AG10803 (cell line): Measurements from ENCODE around the gene XBP1.

Source experiments
- DNase-seq: peaks from one replicate; pipeline ENCODE4 v3.0.0; 2010; ENCODE audit warnings: low read depth
- H3K4me3 ChIP-seq: 2 replicates; pipeline ENCODE4 v1.5.1; 2011; ENCODE audit warnings: mild to moderate bottlenecking, low read length, control low read depth
- CTCF ChIP-seq: conservative IDR thresholded peaks from 2 replicates; pipeline ENCODE4 v1.5.1; 2011; ENCODE audit warnings: mild to moderate bottlenecking, low read length, control low read depth, inconsistent platforms

Gene XBP1

GRCh38 chr22:28822930-28823551 lies 22.7 kb upstream of the XBP1 start:
- H3K4me3 ChIP-seq = no peak overlapping the region
- no peak for DNase-seq
- TF ChIP-seq CTCF = no peak

GRCh38 chr22:28821452-28821851 lies 21.1 kb upstream of the XBP1 start:
- no peak overlapping the region for H3K4me3 ChIP-seq
- no peak for DNase-seq
- TF ChIP-seq CTCF = no peak

GRCh38 chr22:28820885-28821284 lies 20.5 kb upstream of the XBP1 start:
- H3K4me3 ChIP-seq = no peak overlapping the region
- no peak for TF ChIP-seq CTCF
- no peak for DNase-seq

GRCh38 chr22:28819253-28820096 lies 19.1 kb upstream of the XBP1 start:
- no peak overlapping the region for H3K4me3 ChIP-seq
- no peak for TF ChIP-seq CTCF
- DNase-seq = no peak

- DNase-seq = no peak
- no peak for TF ChIP-seq CTCF
- H3K4me3 ChIP-seq = no peak overlapping the region
Measured at GRCh38 chr22:28817919-28818859, 17.8 kb upstream of the XBP1 start.

- H3K4me3 ChIP-seq = no peak overlapping the region
- TF ChIP-seq CTCF = no peak
- no peak for DNase-seq
Measured at GRCh38 chr22:28817064-28817463, 16.7 kb upstream of the XBP1 start.
